Activated CD8-positive, alpha-beta T cell treated with anti-CD3 and anti-CD28 coated beads for 36 hours (primary cell): ENCODE measurements around the gene UBXN1. TPM values are rescaled to one million over a fixed set of nuclear protein-coding genes. Genes with fewer than 3 reads are reported as not detected.

ENCODE experiments used
- ATAC-seq: fragments of 200-7000 bp; cut with Tn5 transposase; one replicate; pipeline ENCODE4 v1.10.0; 2021; ENCODE audit warnings: mild to moderate bottlenecking, moderate library complexity
- CTCF ChIA-PET: fragments of 350-600 bp; sonication (Branson Sonifier 250); formaldehyde crosslinking; loops from one replicate; lab custom pipeline; 2021; ENCODE audit warnings: antibody characterized with exemption; lab: Charles Lee
- POLR2A ChIA-PET: fragments of 350-600 bp; sonication (Branson Sonifier 250); formaldehyde crosslinking; loops from one replicate; lab custom pipeline; 2021; ENCODE audit warnings: antibody characterized with exemption; lab: Charles Lee
- DNase-seq: peaks from one replicate; pipeline ENCODE4 v3.0.0-alpha.2; 2020
- H3K27ac Mint-ChIP-seq: one replicate; pipeline ENCODE4 v1.8.0; 2021; ENCODE audit warnings: mild to moderate bottlenecking, mixed read lengths
- H3K27me3 Mint-ChIP-seq: one replicate; pipeline ENCODE4 v1.8.0; 2021; ENCODE audit warnings: mixed read lengths
- H3K36me3 Mint-ChIP-seq: one replicate; pipeline ENCODE4 v1.8.0; 2021; ENCODE audit warnings: low read depth, mixed read lengths
- H3K4me1 Mint-ChIP-seq: one replicate; pipeline ENCODE4 v1.8.0; 2021; ENCODE audit warnings: low read depth, mixed read lengths
- H3K4me3 Mint-ChIP-seq: one replicate; pipeline ENCODE4 v1.8.0; 2021; ENCODE audit warnings: mild to moderate bottlenecking, moderate library complexity, mixed read lengths
- H3K9me3 Mint-ChIP-seq: one replicate; pipeline ENCODE4 v1.8.0; 2021; ENCODE audit warnings: mixed read lengths
- intact Hi-C: fragments of 100-400 bp; cut with micrococcal nuclease; formaldehyde crosslinking; loops from one replicate; pipeline ENCODE4 v1.10.0; 2022
- total RNA-seq, 2 experiments: library from RNA; stranded (reverse); gene quantifications; one replicate each; pipeline ENCODE4 v1.2.3, GENCODE V29; 2021
- TF ChIP-seq, protein P1 (sequence below): fragments of 200-600 bp; IDR thresholded peaks from one replicate; pipeline ENCODE4 v1.8.0; 2022; ENCODE audit warnings: antibody characterized with exemption, mild to moderate bottlenecking

Gene UBXN1
- total RNA-seq, 2 experiments from 2014 or later, result 104 to 120 TPM

DNA sequence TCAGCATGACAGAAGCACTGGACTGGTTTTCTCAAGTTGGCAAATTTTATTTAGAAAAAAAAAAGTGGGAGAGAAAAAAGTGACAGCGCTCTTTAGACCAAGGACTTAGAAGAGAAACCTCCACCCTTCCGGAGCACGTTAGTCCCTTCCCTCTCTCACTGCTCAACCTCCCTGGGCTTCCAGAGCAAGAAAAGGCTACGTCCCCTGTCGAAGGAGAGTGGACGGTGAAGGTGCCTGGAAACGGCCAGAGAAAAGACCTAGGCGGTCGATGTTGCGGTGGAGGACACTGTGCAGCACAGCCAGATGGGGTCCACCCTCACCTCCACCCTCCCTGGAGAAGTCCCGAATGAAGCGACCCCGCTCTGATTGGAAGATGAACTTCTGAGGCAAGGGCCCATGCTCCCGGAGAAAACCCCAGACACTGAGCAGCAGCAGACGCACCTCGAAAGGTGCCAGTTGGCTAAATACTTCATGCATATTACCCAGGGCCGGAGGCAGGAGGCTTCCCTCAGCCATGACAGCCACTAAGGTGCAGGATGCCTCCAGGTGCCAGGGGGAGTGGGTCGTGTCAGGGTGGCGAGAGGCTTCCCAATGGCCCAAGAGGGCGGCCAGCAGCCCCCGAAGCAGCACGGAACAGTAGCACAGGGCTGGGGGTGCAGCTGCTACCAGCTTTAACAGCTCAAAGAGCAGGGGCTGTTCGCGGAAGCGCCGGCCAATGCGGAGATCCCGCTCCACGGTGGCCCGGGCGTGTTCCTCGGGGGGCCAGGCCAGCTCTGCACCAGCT is 31.9 kb downstream of the UBXN1 start:
- intact Hi-C loops, result loop anchor here (5.0 kb wide), 1 partner anchor 35 kb away; the partner anchor contains the start of genes EML3 and ROM1
- no peaks in the 10 kb centered on the region for H3K9me3 Mint-ChIP-seq
- H3K27me3 Mint-ChIP-seq, result no peaks in the 10 kb centered on the region
- TF ChIP-seq, protein P1, sequence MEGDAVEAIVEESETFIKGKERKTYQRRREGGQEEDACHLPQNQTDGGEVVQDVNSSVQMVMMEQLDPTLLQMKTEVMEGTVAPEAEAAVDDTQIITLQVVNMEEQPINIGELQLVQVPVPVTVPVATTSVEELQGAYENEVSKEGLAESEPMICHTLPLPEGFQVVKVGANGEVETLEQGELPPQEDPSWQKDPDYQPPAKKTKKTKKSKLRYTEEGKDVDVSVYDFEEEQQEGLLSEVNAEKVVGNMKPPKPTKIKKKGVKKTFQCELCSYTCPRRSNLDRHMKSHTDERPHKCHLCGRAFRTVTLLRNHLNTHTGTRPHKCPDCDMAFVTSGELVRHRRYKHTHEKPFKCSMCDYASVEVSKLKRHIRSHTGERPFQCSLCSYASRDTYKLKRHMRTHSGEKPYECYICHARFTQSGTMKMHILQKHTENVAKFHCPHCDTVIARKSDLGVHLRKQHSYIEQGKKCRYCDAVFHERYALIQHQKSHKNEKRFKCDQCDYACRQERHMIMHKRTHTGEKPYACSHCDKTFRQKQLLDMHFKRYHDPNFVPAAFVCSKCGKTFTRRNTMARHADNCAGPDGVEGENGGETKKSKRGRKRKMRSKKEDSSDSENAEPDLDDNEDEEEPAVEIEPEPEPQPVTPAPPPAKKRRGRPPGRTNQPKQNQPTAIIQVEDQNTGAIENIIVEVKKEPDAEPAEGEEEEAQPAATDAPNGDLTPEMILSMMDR, result no peak
- CTCF ChIA-PET, result interaction anchor here (1.1 to 1.6 kb wide), 3 partner anchors 47 to 222 kb away, joined by 3 to 4 read pairs (median 3); partner anchors contain the start of gene ZBTB3
- peaks cover 30% of the 10 kb centered on the region for H3K4me1 Mint-ChIP-seq
- DNase-seq, result no peak
- H3K4me3 Mint-ChIP-seq, result peak overlapping the region; percentile 100
- H3K27ac Mint-ChIP-seq, result peak overlapping the region; percentile 99
- peaks cover 39% of the 10 kb centered on the region for H3K36me3 Mint-ChIP-seq
- POLR2A ChIA-PET, result interaction anchor here (1.4 to 13.3 kb wide), 10 partner anchors 8 to 208 kb away, joined by 4 to 263 read pairs (median 7); partner anchors contain the start of genes B3GAT3, C11orf98, CSKMT and LBHD1
- no peak for ATAC-seq

DNA sequence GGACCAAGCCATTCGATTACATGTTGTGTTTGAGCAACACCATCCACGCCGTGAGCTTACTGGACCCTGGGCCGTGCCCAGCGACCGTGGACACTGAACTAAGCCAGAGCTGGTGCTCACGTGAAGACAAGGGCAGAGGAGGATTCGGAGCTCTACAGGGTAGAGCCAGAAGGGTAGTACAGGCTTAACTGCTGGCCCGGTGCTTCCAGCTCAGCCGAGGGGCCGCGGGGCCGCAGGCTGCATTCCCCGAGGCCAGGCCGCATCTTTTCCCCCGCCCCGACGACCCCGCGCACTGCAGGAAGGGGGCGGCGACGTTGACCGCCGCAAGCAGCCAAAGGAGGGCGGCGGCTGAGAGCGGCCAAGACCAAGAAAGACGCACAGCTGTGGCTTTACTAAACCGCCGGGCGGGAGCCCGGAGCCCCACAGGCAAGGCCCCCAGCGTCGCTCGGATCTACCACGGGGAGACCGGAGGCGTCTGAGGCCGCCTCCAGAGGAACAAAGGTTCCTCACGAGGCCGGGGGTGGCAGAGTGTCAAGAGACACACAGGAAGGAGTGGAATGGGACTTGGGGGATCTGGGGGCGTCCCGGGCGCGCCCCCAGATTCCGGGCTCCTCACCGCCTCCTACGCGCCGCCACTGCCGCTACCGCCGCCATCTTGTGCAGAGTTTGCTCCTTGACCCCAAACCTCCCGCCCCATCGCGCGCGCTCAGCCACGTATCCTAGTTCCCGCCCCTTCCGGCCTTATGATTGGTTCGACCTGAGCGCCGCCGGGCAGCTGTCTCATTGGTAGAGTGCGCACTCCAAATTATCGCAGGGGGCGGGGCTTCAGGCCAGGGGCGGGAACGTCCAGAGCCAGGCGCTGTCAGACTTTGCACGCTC is 32.7 kb downstream of the UBXN1 start, which contains the start of gene GANAB:
Gene GANAB, minus strand, starts transcription at position 668 of the 879 bp plus-strand sequence. Its CDS starts 14 bp downstream, at position 654.
- POLR2A ChIA-PET, result interaction anchor here (0.8 to 13.3 kb wide), 15 partner anchors 9 to 209 kb away, joined by 3 to 263 read pairs (median 6); partner anchors contain the start of genes B3GAT3, C11orf98, CSKMT and LBHD1
- Mint-ChIP-seq H3K4me3 (peak within 1 kb of the TSS; percentile 100), H3K27ac (peak within 1 kb of the TSS; percentile 99), H3K4me1 (peaks cover 30% of the 10 kb centered on the region), H3K36me3 (peaks cover 40% of the 10 kb centered on the region), H3K27me3 (no peaks in the 10 kb centered on the region), H3K9me3 (no peaks in the 10 kb centered on the region)
- peak; percentile 100 for DNase-seq
- ATAC-seq, result peak; percentile 98
- TF ChIP-seq, protein P1, result no peak
- CTCF ChIA-PET, result interaction anchor here (0.8 to 1.6 kb wide), 3 partner anchors 35 to 108 kb away, joined by 3 to 4 read pairs (median 3); partner anchors contain the start of gene ZBTB3
- intact Hi-C loops, result loop anchor here (5.0 kb wide), 1 partner anchor 34 kb away; the partner anchor contains the start of genes EML3 and ROM1

DNA sequence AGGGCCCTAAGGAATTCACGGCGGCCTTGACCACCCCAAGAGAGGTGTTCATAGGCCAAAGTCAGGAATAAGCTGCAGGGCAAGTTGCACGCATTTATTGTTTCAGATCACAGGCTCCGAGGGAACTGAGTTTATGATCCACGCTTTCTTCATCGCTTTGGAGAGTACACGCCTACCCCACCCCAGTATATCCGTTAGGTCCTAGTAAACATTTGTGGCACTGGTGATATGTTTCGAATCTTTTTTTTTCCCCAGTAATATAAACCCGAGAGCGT is 33.3 kb downstream of the UBXN1 start:
- H3K27me3 Mint-ChIP-seq, result no peaks in the 10 kb centered on the region
- TF ChIP-seq, protein P1, result no peak
- CTCF ChIA-PET, result no interaction called here
- H3K36me3 Mint-ChIP-seq, result peaks cover 41% of the 10 kb centered on the region
- H3K4me3 Mint-ChIP-seq, result peak overlapping the region; percentile 100
- peaks cover 31% of the 10 kb centered on the region for H3K4me1 Mint-ChIP-seq
- peak overlapping the region; percentile 99 for H3K27ac Mint-ChIP-seq
- no peaks in the 10 kb centered on the region for H3K9me3 Mint-ChIP-seq
- peak; percentile 18 for DNase-seq
- POLR2A ChIA-PET, result interaction anchor here (0.8 to 13.3 kb wide), 14 partner anchors 10 to 210 kb away, joined by 3 to 263 read pairs (median 6); partner anchors contain the start of genes B3GAT3, C11orf98, CSKMT and LBHD1
- ATAC-seq, result no peak
- intact Hi-C loops, result loop anchor here (5.0 kb wide), 1 partner anchor 33 kb away; the partner anchor contains the start of genes EML3 and ROM1

DNA sequence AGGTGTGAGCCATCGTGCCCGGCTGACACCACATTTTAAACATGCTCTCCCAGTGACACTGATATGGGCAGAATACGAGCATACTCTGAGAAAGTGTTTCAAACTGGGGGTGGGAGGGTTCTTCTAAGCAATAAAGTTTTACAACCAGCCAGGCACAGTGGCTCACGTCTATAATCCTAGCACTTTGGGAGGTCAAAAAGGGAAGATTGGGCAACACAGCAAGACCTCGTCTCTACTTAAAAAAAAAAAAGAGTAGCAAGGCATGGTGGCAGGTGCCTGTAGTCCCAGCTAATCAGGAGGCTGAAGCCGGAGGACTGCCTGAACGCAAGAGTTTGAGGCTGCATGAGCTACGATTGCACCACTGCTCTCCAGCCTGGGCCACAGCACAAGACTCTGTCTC is 34.7 kb downstream of the UBXN1 start:
- no peak for DNase-seq
- ChIA-PET CTCF (interaction anchor here (0.7 kb wide), 1 partner anchor 52 kb away, joined by 3 read pairs; no protein-coding TSS in a partner anchor), POLR2A (interaction anchor here (1.4 to 13.3 kb wide), 6 partner anchors 15 to 211 kb away, joined by 3 to 263 read pairs (median 10); partner anchors contain the start of genes B3GAT3, C11orf98, CSKMT and LBHD1)
- H3K27ac Mint-ChIP-seq, result peak overlapping the region; percentile 47
- no peaks in the 10 kb centered on the region for H3K9me3 Mint-ChIP-seq
- H3K36me3 Mint-ChIP-seq, result peaks cover 47% of the 10 kb centered on the region
- no peak for ATAC-seq
- H3K27me3 Mint-ChIP-seq, result no peaks in the 10 kb centered on the region
- TF ChIP-seq, protein P1, result no peak
- intact Hi-C loops, result no loop called here
- peak overlapping the region; percentile 53 for H3K4me3 Mint-ChIP-seq
- peaks cover 39% of the 10 kb centered on the region for H3K4me1 Mint-ChIP-seq
